ENCODE measurements around the gene CYP11A1. TPM values are rescaled to one million over a fixed set of nuclear protein-coding genes. Genes with fewer than 3 reads are reported as not detected.

CYP11A1 gene
- total and polyA plus RNA-seq, 3 donors from 2014 or later = 74.3 to 76.4 (median 76.2) TPM

GRCh38 chr15:74289671-74290070, 77.8 kb downstream of the CYP11A1 start:
- DNase-seq = no peak
- Histone ChIP-seq H3K27ac (no peak overlapping the region), H3K4me1 (no peaks in the 10 kb centered on the region), H3K9me3 (no peaks in the 10 kb centered on the region), H3K36me3 (ENCODE audit: low read depth, missing control alignments) (no peaks in the 10 kb centered on the region), H3K27me3 (no peaks in the 10 kb centered on the region), H3K4me3 (no peak overlapping the region)
- intact Hi-C loops (cut with DNase I; ENCODE audit: low total_unique reads) = no loop called here
- TF ChIP-seq POLR2A (IDR thresholded peaks at IDR 0.05) = no peak
- no peak for TF ChIP-seq CTCF (IDR thresholded peaks at IDR 0.05)

Small RNA genes within 50 kb of the gene (microRNA-seq; reads per million reads assigned to microRNA genes)
- 0 to 2.1 reads per million in 2 donors for gene MIR6881 (ENCODE audit: borderline number of aligned reads in 2 of 2, borderline replicate concordance in 1 of 2)

Small RNA genes within 50 kb of the gene (small RNA-seq; reads per million reads assigned to genes)
- gene MIR6881 = 0 reads per million in 2 donors

Other genes with a start within 250 kb of the CYP11A1 start
- 10 to 100 TPM; 12.8 to 17.7 TPM for gene ISLR2, start 237.1 kb downstream of the CYP11A1 start, total RNA-seq
- 26.1 TPM for gene ISLR2, start 237.1 kb downstream of the CYP11A1 start, polyA plus RNA-seq (ENCODE audit: insufficient read depth, low read depth, low replicate concordance)
- gene ISLR, start 193.9 kb downstream of the CYP11A1 start, total RNA-seq = 10 to 100 TPM; 24.0 to 39.5 TPM
- 73.7 TPM for gene ISLR, start 193.9 kb downstream of the CYP11A1 start, polyA plus RNA-seq (ENCODE audit: insufficient read depth, low read depth, low replicate concordance)
- gene STRA6, start 164.9 kb downstream of the CYP11A1 start, total RNA-seq = 1 to 10 TPM; 4.1 to 9.3 TPM
- gene STRA6, start 164.9 kb downstream of the CYP11A1 start, polyA plus RNA-seq (ENCODE audit: insufficient read depth, low read depth, low replicate concordance) = 14.1 TPM
- 10 to 100 TPM; 11.6 to 18.5 TPM for gene CCDC33, start 131.3 kb downstream of the CYP11A1 start, total RNA-seq
- 41.3 TPM for gene CCDC33, start 131.3 kb downstream of the CYP11A1 start, polyA plus RNA-seq (ENCODE audit: insufficient read depth, low read depth, low replicate concordance)
- gene SEMA7A, start 66.3 kb upstream of the CYP11A1 start, total RNA-seq = 100 to 1,000 TPM; 217 to 220 TPM
- gene SEMA7A, start 66.3 kb upstream of the CYP11A1 start, polyA plus RNA-seq (ENCODE audit: insufficient read depth, low read depth, low replicate concordance) = 80.7 TPM
- 10 to 100 TPM; 61.9 to 70.6 TPM for gene UBL7, start 93.5 kb upstream of the CYP11A1 start, total RNA-seq
- gene UBL7, start 93.5 kb upstream of the CYP11A1 start, polyA plus RNA-seq (ENCODE audit: insufficient read depth, low read depth, low replicate concordance) = 104 TPM
- 10 to 100 TPM; 53.7 to 58.1 TPM for gene ARID3B, start 173.6 kb upstream of the CYP11A1 start, total RNA-seq
- 50.3 TPM for gene ARID3B, start 173.6 kb upstream of the CYP11A1 start, polyA plus RNA-seq (ENCODE audit: insufficient read depth, low read depth, low replicate concordance)
- gene CLK3, start 248.2 kb upstream of the CYP11A1 start, total RNA-seq = 100 to 1,000 TPM; 162 to 197 TPM
- 137 TPM for gene CLK3, start 248.2 kb upstream of the CYP11A1 start, polyA plus RNA-seq (ENCODE audit: insufficient read depth, low read depth, low replicate concordance)

All from testis (tissue), 3 donors.